Testis (tissue), 3 donors: ENCODE results near the gene PXDC1. TPM values are rescaled to one million over a fixed set of nuclear protein-coding genes. Genes with fewer than 3 reads are reported as not detected.

Source experiments
- DNase-seq: peaks from one replicate; pipeline ENCODE4 v3.0.0-alpha.2; 2019
- H3K27ac ChIP-seq, 2 donors: fragments of 200-600 bp; sonication (generic); one replicate each; pipeline ENCODE4 v1.5.1; 2019
- H3K27me3 ChIP-seq: fragments of 200-600 bp; sonication (generic); one replicate; pipeline ENCODE4 v1.5.1; 2019
- H3K36me3 ChIP-seq: fragments of 200-600 bp; sonication (generic); one replicate; pipeline ENCODE4 v1.5.1; 2017; ENCODE audit warnings: low read depth; ENCODE audit errors: missing control alignments
- H3K4me1 ChIP-seq: fragments of 200-600 bp; sonication (generic); one replicate; pipeline ENCODE4 v1.5.1; 2019
- H3K4me3 ChIP-seq, 2 donors: fragments of 200-600 bp; sonication (generic); one replicate each; pipeline ENCODE4 v1.5.1; 2017 to 2019
- H3K9me3 ChIP-seq: fragments of 200-600 bp; sonication (generic); one replicate; pipeline ENCODE4 v1.5.1; 2017
- CTCF ChIP-seq, 3 experiments: fragments of 450-650 bp in 2 of 3; fragments of 200-600 bp in 1 of 3; sonication (generic) in 1 of 3; IDR thresholded peaks; one replicate each; pipeline ENCODE4 v1.5.1; 2016 to 2019; ENCODE audit warnings: antibody characterized with exemption in 3 of 3, mild to moderate bottlenecking in 2 of 3, moderate library complexity in 1 of 3
- POLR2A ChIP-seq: fragments of 450-650 bp; IDR thresholded peaks from one replicate; pipeline ENCODE4 v1.6.1; 2017; ENCODE audit warnings: antibody characterized with exemption, mild to moderate bottlenecking, moderate library complexity
- WGBS, 2 donors: methylation state at CpG; one replicate each; pipeline ENCODE4 v1.1.5; 2018; 5-methylcytosine and 5-hydroxymethylcytosine counted together
- intact Hi-C: fragments of 100-400 bp; cut with DNase I; formaldehyde crosslinking; loops from one replicate; pipeline ENCODE4 v1.15.1; 2023; ENCODE audit warnings: low total_unique reads
- polyA plus RNA-seq: library from polyadenylated mRNA; stranded (reverse); fragments of 350-450 nt; fragmentation: Illumina TruSeq; extraction: RNeasy Lipid Tissue Mini Kit (QIAGEN cat#74804); gene quantifications from one replicate; pipeline ENCODE4 v1.2.3, GENCODE V29; 2014; ENCODE audit warnings: low read depth, low replicate concordance; ENCODE audit not compliant: insufficient read depth
- total RNA-seq, 2 donors: library from RNA; depleted of rRNA; stranded (reverse); fragments of >200 nt; gene quantifications; one replicate each; pipeline ENCODE4 v1.2.3, GENCODE V29; 2016

PXDC1 gene
- total and polyA plus RNA-seq, 3 donors from 2014 or later = 14.3 to 38.2 (median 16.9) TPM

DNA sequence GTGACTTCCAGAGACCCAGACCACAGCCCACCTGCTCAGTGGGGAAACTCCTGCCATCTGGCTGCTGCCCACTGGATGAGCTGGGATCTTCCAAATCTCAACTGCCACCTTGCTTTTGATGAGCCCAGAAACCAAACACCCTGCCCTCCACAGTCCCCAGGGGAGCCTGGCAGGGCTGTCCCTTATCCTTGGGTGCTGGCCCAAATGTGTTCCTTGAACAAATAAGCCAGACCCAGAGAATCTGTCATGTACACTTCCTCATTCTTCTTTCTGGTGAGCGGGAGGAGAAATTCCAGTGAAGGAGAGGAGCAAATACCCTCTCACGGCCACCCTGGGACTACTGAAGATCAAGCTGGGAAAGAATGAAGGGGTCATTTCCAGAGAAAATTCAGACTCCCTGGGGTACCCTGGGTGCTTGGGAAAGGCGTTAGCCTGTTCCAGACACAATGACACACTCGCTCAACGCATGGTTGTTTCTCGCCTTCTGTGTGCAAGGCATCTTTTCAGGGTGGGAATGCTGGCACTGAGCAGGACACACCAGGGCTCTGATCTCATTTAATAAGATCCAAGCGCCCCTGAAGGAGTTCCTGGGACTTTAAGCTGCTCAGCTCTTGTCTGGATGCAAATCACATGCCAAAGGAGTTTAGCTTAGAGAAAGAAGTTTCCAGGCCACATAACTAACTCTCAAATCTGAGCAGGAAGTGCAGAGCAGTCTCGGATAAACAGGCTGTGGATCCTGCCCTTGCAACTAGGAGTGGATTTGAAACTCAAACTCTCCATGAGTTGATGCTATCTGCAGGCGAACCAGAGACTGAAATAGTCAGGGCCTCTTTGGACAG is 38.5 kb downstream of the PXDC1 start:
- intact Hi-C loops = no loop called here
- Histone ChIP-seq H3K4me1 (no peaks in the 10 kb centered on the region), H3K27ac (no peak overlapping the region), H3K36me3 (no peaks in the 10 kb centered on the region), H3K4me3 (no peak overlapping the region), H3K9me3 (no peaks in the 10 kb centered on the region), H3K27me3 (no peaks in the 10 kb centered on the region)
- WGBS, 2 donors = 87 to 91% methylated on average over 9 of the region's 9 CpGs
- no peak for DNase-seq
- no peak for TF ChIP-seq POLR2A
- no peak for TF ChIP-seq CTCF (IDR thresholded peaks at IDR 0.05)

- 78 to 82% methylated on average over 6 of the region's 6 CpGs for WGBS, 2 donors
- peak; percentile 32 for DNase-seq
- intact Hi-C loops = no loop called here
- H3K36me3 ChIP-seq = no peaks in the 10 kb centered on the region
- no peak overlapping the region for H3K27ac ChIP-seq
- H3K4me3 ChIP-seq = no peak overlapping the region
- H3K4me1 ChIP-seq = no peaks in the 10 kb centered on the region
- H3K9me3 ChIP-seq = no peaks in the 10 kb centered on the region
- H3K27me3 ChIP-seq = no peaks in the 10 kb centered on the region
- TF ChIP-seq CTCF (IDR thresholded peaks at IDR 0.05) (no peak), POLR2A (no peak)
Observed at GRCh38 chr6:3711776-3712175, 39.7 kb downstream of the PXDC1 start.

GRCh38 chr6:3710403-3710802 is 41.1 kb downstream of the PXDC1 start:
- no peaks in the 10 kb centered on the region for H3K36me3 ChIP-seq
- H3K4me3 ChIP-seq = no peak overlapping the region
- no peaks in the 10 kb centered on the region for H3K4me1 ChIP-seq
- 84 to 90% methylated on average over 7 of the region's 7 CpGs for WGBS, 2 donors
- intact Hi-C loops = no loop called here
- H3K27me3 ChIP-seq = no peaks in the 10 kb centered on the region
- no peak for TF ChIP-seq POLR2A
- no peak for TF ChIP-seq CTCF (IDR thresholded peaks at IDR 0.05)
- no peak overlapping the region for H3K27ac ChIP-seq
- DNase-seq = no peak
- H3K9me3 ChIP-seq = no peaks in the 10 kb centered on the region

- Histone ChIP-seq H3K36me3 (no peaks in the 10 kb centered on the region), H3K27ac (no peak overlapping the region), H3K27me3 (no peaks in the 10 kb centered on the region), H3K4me1 (no peaks in the 10 kb centered on the region), H3K9me3 (no peaks in the 10 kb centered on the region), H3K4me3 (no peak overlapping the region)
- WGBS, 2 donors = 86 to 92% methylated on average over 4 of the region's 4 CpGs
- DNase-seq = no peak
- intact Hi-C loops = no loop called here
- no peak for TF ChIP-seq CTCF (IDR thresholded peaks at IDR 0.05)
- TF ChIP-seq POLR2A = no peak
Observed at GRCh38 chr6:3708540-3708939, 43.0 kb downstream of the PXDC1 start.
